Neural crest cell (in vitro differentiated cells): Measurements from ENCODE around the gene SIX2. TPM values are rescaled to one million over a fixed set of nuclear protein-coding genes. Genes with fewer than 3 reads are reported as not detected.
A peak's percentile ranks its signal among the peaks of the same experiment; 100 is the strongest.

Experiments used
- DNase-seq: peaks from one replicate; pipeline ENCODE4 v3.0.0; 2021; ENCODE audit warnings: low read depth, mixed read lengths, low spot score
- H3K27ac Mint-ChIP-seq: one replicate; pipeline ENCODE4 v1.8.0; 2021; ENCODE audit warnings: mild to moderate bottlenecking, mixed read lengths; ENCODE audit not compliant: unreplicated experiment
- H3K27me3 Mint-ChIP-seq: 2 replicates; pipeline ENCODE4 v1.8.0; 2021; ENCODE audit warnings: low read depth, mild to moderate bottlenecking, mixed read lengths
- H3K36me3 Mint-ChIP-seq: 2 replicates; pipeline ENCODE4 v1.8.0; 2021; ENCODE audit warnings: low read depth, mild to moderate bottlenecking, mixed read lengths
- H3K4me1 Mint-ChIP-seq: 2 replicates; pipeline ENCODE4 v1.8.0; 2021; ENCODE audit warnings: mixed read lengths
- H3K4me3 Mint-ChIP-seq: one replicate; pipeline ENCODE4 v1.8.0; 2021; ENCODE audit warnings: mild to moderate bottlenecking, mixed read lengths
- H3K9me3 Mint-ChIP-seq: 2 replicates; pipeline ENCODE4 v1.8.0; 2021; ENCODE audit warnings: mixed read lengths
- CTCF ChIP-seq: fragments of 200-600 bp; sonication (generic); conservative IDR thresholded peaks from 2 replicates; pipeline ENCODE4 v1.5.0; 2021; ENCODE audit warnings: antibody characterized with exemption, mild to moderate bottlenecking
- total RNA-seq: library from RNA; stranded (reverse); gene quantifications from 2 replicates; pipeline ENCODE4 v1.2.1, GENCODE V29; 2021

SIX2 gene
- total RNA-seq, 1 donor from 2014 or later = 0.14 TPM

- Mint-ChIP-seq H3K36me3 (no peaks in the 10 kb centered on the region), H3K4me1 (peaks cover 5% of the 10 kb centered on the region), H3K9me3 (no peaks in the 10 kb centered on the region), H3K4me3 (no peak overlapping the region), H3K27me3 (peaks cover 42% of the 10 kb centered on the region), H3K27ac (no peak overlapping the region)
- TF ChIP-seq CTCF = no peak
- DNase-seq = no peak
Measured at GRCh38 chr2:44967727-44968432, 41.4 kb downstream of the SIX2 start.

GRCh38 chr2:44967056-44967455, 42.2 kb downstream of the SIX2 start:
- no peaks in the 10 kb centered on the region for H3K9me3 Mint-ChIP-seq
- no peak overlapping the region for H3K4me3 Mint-ChIP-seq
- no peak for TF ChIP-seq CTCF
- H3K36me3 Mint-ChIP-seq = no peaks in the 10 kb centered on the region
- H3K4me1 Mint-ChIP-seq = no peaks in the 10 kb centered on the region
- no peak for DNase-seq
- H3K27ac Mint-ChIP-seq = no peak overlapping the region
- H3K27me3 Mint-ChIP-seq = peaks cover 45% of the 10 kb centered on the region

GRCh38 chr2:44965684-44966083, 43.6 kb downstream of the SIX2 start:
- TF ChIP-seq CTCF = no peak
- H3K36me3 Mint-ChIP-seq = no peaks in the 10 kb centered on the region
- H3K27ac Mint-ChIP-seq = no peak overlapping the region
- peaks cover 51% of the 10 kb centered on the region for H3K27me3 Mint-ChIP-seq
- no peaks in the 10 kb centered on the region for H3K4me1 Mint-ChIP-seq
- DNase-seq = no peak
- no peaks in the 10 kb centered on the region for H3K9me3 Mint-ChIP-seq
- no peak overlapping the region for H3K4me3 Mint-ChIP-seq

GRCh38 chr2:44964752-44965236, 44.5 kb downstream of the SIX2 start:
- H3K36me3 Mint-ChIP-seq = no peaks in the 10 kb centered on the region
- no peak overlapping the region for H3K27ac Mint-ChIP-seq
- H3K4me1 Mint-ChIP-seq = no peaks in the 10 kb centered on the region
- H3K4me3 Mint-ChIP-seq = no peak overlapping the region
- no peaks in the 10 kb centered on the region for H3K9me3 Mint-ChIP-seq
- DNase-seq = no peak
- TF ChIP-seq CTCF = peak; percentile 52
- H3K27me3 Mint-ChIP-seq = peaks cover 56% of the 10 kb centered on the region

GRCh38 chr2:44962176-44962695, 47.0 kb downstream of the SIX2 start:
- Mint-ChIP-seq H3K27ac (no peak overlapping the region), H3K27me3 (peaks cover 72% of the 10 kb centered on the region), H3K4me1 (no peaks in the 10 kb centered on the region), H3K36me3 (no peaks in the 10 kb centered on the region), H3K9me3 (no peaks in the 10 kb centered on the region), H3K4me3 (no peak overlapping the region)
- TF ChIP-seq CTCF = no peak
- DNase-seq = no peak
